Upper lobe of left lung (tissue), 6 donors: Measurements from ENCODE around the gene GLTP. TPM values are rescaled to one million over a fixed set of nuclear protein-coding genes. Genes with fewer than 3 reads are reported as not detected.

Source experiments
- ATAC-seq, 2 donors: fragments of 200-7000 bp; cut with Tn5 transposase; one replicate each; pipeline ENCODE4 v1.9.1; 2022; ENCODE audit warnings: mild to moderate bottlenecking in 2 of 2, moderate library complexity in 2 of 2; ENCODE audit not compliant: low FRiP score in 2 of 2
- DNase-seq, 2 donors: peaks; one replicate each; pipeline ENCODE4 v3.0.0-alpha.2; 2019 to 2020
- H3K27ac ChIP-seq, 4 donors: fragments of 200-600 bp; sonication (generic); one replicate each; pipeline ENCODE4 v1.5.1; 2016 to 2019
- H3K27me3 ChIP-seq, 4 donors: fragments of 200-600 bp; sonication (generic); one replicate each; pipeline ENCODE4 v1.5.1; 2017 to 2019
- H3K36me3 ChIP-seq, 4 donors: fragments of 200-600 bp; sonication (generic); one replicate each; pipeline ENCODE4 v1.5.1; 2016 to 2019
- H3K4me1 ChIP-seq, 4 donors: fragments of 200-600 bp; sonication (generic); one replicate each; pipeline ENCODE4 v1.5.1; 2018 to 2019
- H3K4me3 ChIP-seq, 4 donors: fragments of 200-600 bp; sonication (generic); one replicate each; pipeline ENCODE4 v1.5.1; 2017 to 2019; ENCODE audit warnings: mild to moderate bottlenecking in 2 of 4, moderate library complexity in 1 of 4
- H3K9me3 ChIP-seq, 4 donors: fragments of 200-600 bp; sonication (generic); one replicate each; pipeline ENCODE4 v1.5.1; 2018 to 2019
- CTCF ChIP-seq, 6 experiments: fragments of 450-650 bp in 4 of 6; fragments of 200-600 bp in 2 of 6; sonication (generic) in 2 of 6; IDR thresholded peaks; one replicate each; pipeline ENCODE4 v1.5.1; 2016 to 2019; ENCODE audit warnings: antibody characterized with exemption in 6 of 6
- EP300 ChIP-seq, 4 donors: sonication (generic); formaldehyde crosslinking; IDR thresholded peaks; one replicate each; pipeline ENCODE4 v1.5.1; 2017; ENCODE audit warnings: antibody characterized with exemption in 4 of 4, control low read depth in 2 of 4
- POLR2A ChIP-seq, 4 donors: fragments of 450-650 bp; IDR thresholded peaks; one replicate each; pipeline ENCODE4 v1.5.1; 2016 to 2017; ENCODE audit warnings: antibody characterized with exemption in 4 of 4, mild to moderate bottlenecking in 2 of 4
- POLR2AphosphoS5 ChIP-seq, 2 donors: sonication (generic); formaldehyde crosslinking; IDR thresholded peaks; one replicate each; pipeline ENCODE4 v1.5.1; 2017; ENCODE audit warnings: antibody characterized with exemption in 2 of 2
- WGBS, 2 donors: methylation state at CpG; one replicate each; pipeline ENCODE4 v1.1.5; 2017 to 2018; 5-methylcytosine and 5-hydroxymethylcytosine counted together
- total RNA-seq, 6 donors: library from RNA; depleted of rRNA in 4 of 6; stranded (reverse); fragments of >200 nt in 4 of 6; gene quantifications; one replicate each; pipeline versions ENCODE4 v1.1.0 to v1.2.1, GENCODE V29; 2016 to 2021
- donor health status: DM: no; HTN: no; CAD: no; lungs with moderate emphysema.
- donor health status: DM: no; HTN: yes; CAD: no; lungs with severe emphysema.

The GLTP gene
- total RNA-seq, 6 donors from 2014 or later, result 24.7 to 59.7 (median 46.6) TPM

- ATAC-seq, result no peak
- WGBS, 2 donors, result 85 to 95% methylated on average over 8 of the region's 8 CpGs
- Histone ChIP-seq H3K9me3 (no peaks in the 10 kb centered on the region), H3K27me3 (no peaks in the 10 kb centered on the region), H3K27ac (no peak overlapping the region), H3K4me3 (no peak overlapping the region), H3K4me1 (no peaks in the 10 kb centered on the region), H3K36me3 (no peaks in the 10 kb centered on the region)
- no peak for TF ChIP-seq POLR2A (IDR thresholded peaks at IDR 0.05)
- TF ChIP-seq POLR2AphosphoS5 (IDR thresholded peaks at IDR 0.05), result no peak
- no peak for TF ChIP-seq CTCF (IDR thresholded peaks at IDR 0.05)
- no peak for TF ChIP-seq EP300 (IDR thresholded peaks at IDR 0.05)
- no peak for DNase-seq
These were observed 55.6 kb downstream of the GLTP start for GRCh38 chr12:109824731-109825130.

GRCh38 chr12:109822951-109823411 is 57.4 kb downstream of the GLTP start:
- H3K36me3 ChIP-seq, result no peaks in the 10 kb centered on the region
- WGBS, 2 donors, result 69 to 86% methylated on average over 7 to 9 of the region's 15 CpGs
- H3K9me3 ChIP-seq, result no peaks in the 10 kb centered on the region
- ATAC-seq, result no peak
- TF ChIP-seq EP300 (IDR thresholded peaks at IDR 0.05) (no peak), POLR2A (IDR thresholded peaks at IDR 0.05) (no peak), POLR2AphosphoS5 (IDR thresholded peaks at IDR 0.05) (no peak), CTCF (IDR thresholded peaks at IDR 0.05) (no peak)
- no peaks in the 10 kb centered on the region for H3K4me1 ChIP-seq
- no peak for DNase-seq
- H3K27ac ChIP-seq, result no peak overlapping the region
- H3K4me3 ChIP-seq, result no peak overlapping the region
- H3K27me3 ChIP-seq, result no peaks in the 10 kb centered on the region

- Histone ChIP-seq H3K27ac (no peak overlapping the region), H3K4me3 (no peak overlapping the region), H3K36me3 (no peaks in the 10 kb centered on the region), H3K4me1 (no peaks in the 10 kb centered on the region), H3K27me3 (no peaks in the 10 kb centered on the region), H3K9me3 (no peaks in the 10 kb centered on the region)
- DNase-seq, result no peak
- 60 to 82% methylated on average over 4 to 7 of the region's 7 CpGs for WGBS, 2 donors
- no peak for ATAC-seq
- TF ChIP-seq POLR2A (IDR thresholded peaks at IDR 0.05), result no peak
- no peak for TF ChIP-seq CTCF (IDR thresholded peaks at IDR 0.05)
- TF ChIP-seq EP300 (IDR thresholded peaks at IDR 0.05), result no peak
- no peak for TF ChIP-seq POLR2AphosphoS5 (IDR thresholded peaks at IDR 0.05)
These were observed 57.9 kb downstream of the GLTP start for GRCh38 chr12:109822416-109822815.

- DNase-seq, result no peak
- no peaks in the 10 kb centered on the region for H3K9me3 ChIP-seq
- ATAC-seq, result no peak
These were observed 58.4 kb downstream of the GLTP start for GRCh38 chr12:109821968-109822367.

More at GRCh38 chr12:109821968-109822367, 58.4 kb downstream of the GLTP start:
- Histone ChIP-seq H3K36me3 (no peaks in the 10 kb centered on the region), H3K27me3 (no peaks in the 10 kb centered on the region), H3K4me1 (no peaks in the 10 kb centered on the region), H3K4me3 (no peak overlapping the region), H3K27ac (no peak overlapping the region)
- no peak for TF ChIP-seq CTCF (IDR thresholded peaks at IDR 0.05)
- no peak for TF ChIP-seq EP300 (IDR thresholded peaks at IDR 0.05)
- TF ChIP-seq POLR2AphosphoS5 (IDR thresholded peaks at IDR 0.05), result no peak
- no peak for TF ChIP-seq POLR2A (IDR thresholded peaks at IDR 0.05)
